Effector memory CD4-positive, alpha-beta T cell (primary cell): ENCODE measurements around the gene LYST.

Experiments used
- DNase-seq, 3 donors: peaks; one replicate each; pipeline ENCODE4 v3.0.0-alpha.2; 2020
- H3K27ac ChIP-seq: 2 replicates; pipeline ENCODE4 v1.7.0; 2013; ENCODE audit warnings: mild to moderate bottlenecking, low read length, moderate library complexity; ENCODE audit not compliant: insufficient read depth, poor library complexity, severe bottlenecking
- H3K27me3 ChIP-seq: replicated peaks from 2 replicates; pipeline ENCODE4 v1.7.0; 2013; ENCODE audit warnings: mild to moderate bottlenecking, low read length; ENCODE audit not compliant: insufficient read depth, control insufficient read depth, poor library complexity, severe bottlenecking
- H3K36me3 ChIP-seq: 2 replicates; pipeline ENCODE4 v1.7.0; 2013; ENCODE audit warnings: mild to moderate bottlenecking, low read length, moderate library complexity; ENCODE audit not compliant: control insufficient read depth, insufficient read depth
- H3K4me1 ChIP-seq: 2 replicates; pipeline ENCODE4 v1.7.0; 2013; ENCODE audit warnings: low read length, mild to moderate bottlenecking; ENCODE audit not compliant: control insufficient read depth, insufficient read depth, poor library complexity, severe bottlenecking
- H3K4me3 ChIP-seq: 2 replicates; pipeline ENCODE4 v1.7.0; 2013; ENCODE audit warnings: low read length, low read depth, mild to moderate bottlenecking; ENCODE audit not compliant: insufficient read depth, poor library complexity, severe bottlenecking
- H3K9me3 ChIP-seq: 2 replicates; pipeline ENCODE4 v1.7.0; 2013; ENCODE audit warnings: mild to moderate bottlenecking, low read length, moderate library complexity; ENCODE audit not compliant: control insufficient read depth

Gene LYST

GRCh38 chr1:235874261-235874660, 7.6 kb upstream of the LYST start:
- Histone ChIP-seq H3K4me1 (peaks cover 6% of the 10 kb centered on the region), H3K9me3 (no peaks in the 10 kb centered on the region), H3K36me3 (no peaks in the 10 kb centered on the region), H3K4me3 (no peak overlapping the region), H3K27ac (no peak overlapping the region), H3K27me3 (no peaks in the 10 kb centered on the region)
- no peak for DNase-seq

- Histone ChIP-seq H3K4me1 (peaks cover 6% of the 10 kb centered on the region), H3K27ac (no peak overlapping the region), H3K36me3 (no peaks in the 10 kb centered on the region), H3K4me3 (no peak overlapping the region), H3K9me3 (no peaks in the 10 kb centered on the region), H3K27me3 (no peaks in the 10 kb centered on the region)
- DNase-seq = no peak
Measured at GRCh38 chr1:235873571-235873970, 6.9 kb upstream of the LYST start.

- no peak for DNase-seq
- Histone ChIP-seq H3K27me3 (no peaks in the 10 kb centered on the region), H3K9me3 (no peaks in the 10 kb centered on the region), H3K27ac (no peak overlapping the region), H3K4me3 (no peak overlapping the region), H3K4me1 (peaks cover 6% of the 10 kb centered on the region), H3K36me3 (no peaks in the 10 kb centered on the region)
Measured at GRCh38 chr1:235873045-235873444, 6.3 kb upstream of the LYST start.

DNA sequence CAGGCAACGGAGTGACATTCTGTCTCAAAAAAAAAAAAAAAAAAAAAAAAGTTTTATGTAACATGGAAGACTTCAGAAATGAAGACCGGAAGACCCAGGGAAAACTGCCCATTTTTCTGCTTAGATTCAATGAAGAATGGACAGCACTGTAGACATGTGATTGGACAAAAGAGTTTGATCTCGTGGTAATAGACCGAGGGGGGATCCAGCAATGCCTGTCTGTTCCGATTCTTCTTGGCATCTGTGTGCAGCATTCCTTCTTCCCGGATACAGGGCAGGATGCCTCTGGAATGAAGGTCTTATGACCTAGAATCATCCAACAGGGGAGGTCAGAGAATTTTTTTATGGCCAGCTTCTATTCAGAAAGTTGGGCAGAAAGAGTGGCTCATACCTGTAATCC, 5.6 kb upstream of the LYST start:
- H3K4me1 ChIP-seq = peaks cover 10% of the 10 kb centered on the region

GRCh38 chr1:235867903-235868469, 1.3 kb upstream of the LYST start:
- H3K4me1 ChIP-seq = peaks cover 15% of the 10 kb centered on the region
- H3K27ac ChIP-seq = peak overlapping the region; percentile 99
- no peaks in the 10 kb centered on the region for H3K36me3 ChIP-seq
- H3K27me3 ChIP-seq = no peaks in the 10 kb centered on the region
- no peaks in the 10 kb centered on the region for H3K9me3 ChIP-seq
- peak overlapping the region; percentile 46 for H3K4me3 ChIP-seq
- peak; percentile 37 to 55 (median 54) for DNase-seq

More for the DNA sequence above, 5.6 kb upstream of the LYST start:
- H3K27me3 ChIP-seq = no peaks in the 10 kb centered on the region
- no peak for DNase-seq
- no peak overlapping the region for H3K4me3 ChIP-seq
- no peaks in the 10 kb centered on the region for H3K9me3 ChIP-seq
- H3K27ac ChIP-seq = no peak overlapping the region
- H3K36me3 ChIP-seq = no peaks in the 10 kb centered on the region

DNA sequence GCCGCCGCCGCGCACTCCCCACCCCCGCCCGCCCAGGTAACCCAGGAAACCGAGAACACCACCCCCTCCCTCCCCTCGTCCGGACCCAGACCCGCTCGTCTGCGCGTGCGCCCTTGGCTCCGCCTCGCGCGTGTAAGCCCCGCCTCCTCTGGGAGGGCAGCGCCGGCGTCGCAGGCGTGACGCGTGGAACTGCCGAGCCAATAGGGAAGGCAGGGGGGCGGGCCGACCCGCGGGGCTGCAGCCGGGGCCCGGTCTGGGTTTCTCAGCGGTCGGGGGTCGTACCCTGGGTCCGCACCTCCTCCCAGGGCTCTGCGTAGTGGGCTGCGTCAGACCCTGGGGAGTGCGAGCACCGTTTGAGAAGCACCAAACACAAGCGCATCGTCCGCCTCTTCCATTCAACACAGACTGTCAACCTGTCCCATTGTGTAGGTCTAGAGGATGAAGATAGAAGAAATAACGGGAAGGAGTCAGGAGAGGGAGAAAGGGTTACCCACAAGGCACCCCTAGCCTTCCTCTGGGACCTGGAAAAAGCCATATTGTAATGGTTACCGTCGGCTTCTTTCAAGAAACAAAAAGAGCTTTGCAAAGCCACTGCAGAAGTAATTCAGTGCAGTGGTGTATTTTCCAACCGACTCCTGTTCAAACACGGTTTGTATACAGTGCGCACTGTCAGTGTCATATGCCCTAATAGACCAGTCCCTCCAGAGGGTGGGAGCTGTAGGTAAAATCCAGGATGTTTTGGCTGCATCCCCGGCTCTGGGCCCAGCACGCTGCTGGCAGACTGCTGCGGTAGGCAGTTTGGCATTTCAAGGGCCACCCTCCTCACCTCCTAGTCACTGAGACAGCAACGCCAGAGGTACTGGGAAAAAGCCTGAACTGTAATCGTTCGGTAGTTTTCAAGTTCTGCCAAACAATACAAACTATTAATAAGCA, 473 bp upstream of the LYST start:
- no peaks in the 10 kb centered on the region for H3K9me3 ChIP-seq
- peaks cover 15% of the 10 kb centered on the region for H3K4me1 ChIP-seq
- H3K27ac ChIP-seq = peak overlapping the region; percentile 99
- peak overlapping the region; percentile 83 for H3K4me3 ChIP-seq
- H3K36me3 ChIP-seq = no peaks in the 10 kb centered on the region
- peak; percentile 96 to 97 (median 97) for DNase-seq
- H3K27me3 ChIP-seq = no peaks in the 10 kb centered on the region

DNA sequence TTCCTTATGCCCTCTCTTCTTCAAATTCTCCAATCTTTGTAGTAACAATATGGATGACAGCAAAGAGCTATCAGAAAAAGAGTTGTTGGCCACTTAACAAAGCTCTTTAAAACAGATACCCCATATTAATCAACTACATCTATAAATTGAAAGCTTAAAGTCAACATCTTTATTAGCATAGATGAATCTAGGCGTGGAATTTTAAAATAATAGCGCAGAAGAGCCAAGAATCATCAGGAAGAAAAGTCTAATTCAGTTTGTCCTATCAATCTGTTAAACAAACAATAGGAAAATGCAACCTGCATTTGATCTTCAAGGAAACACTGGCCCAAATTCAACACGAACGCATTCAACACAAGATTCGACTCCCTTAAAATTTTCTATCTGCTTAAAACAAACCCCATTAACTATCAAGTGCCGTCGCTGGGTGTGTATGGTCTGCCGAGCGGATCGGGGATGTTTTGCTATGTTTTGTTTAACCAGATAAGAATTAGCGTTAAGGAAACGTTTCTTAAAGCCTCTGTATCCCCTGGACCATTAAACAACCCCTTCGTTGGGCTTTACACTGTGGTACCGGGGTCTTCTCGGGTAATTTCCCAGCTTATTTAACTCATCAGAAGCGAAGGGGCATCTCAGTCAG, 1.0 kb downstream of the LYST start:
- no peaks in the 10 kb centered on the region for H3K36me3 ChIP-seq
- H3K27me3 ChIP-seq = no peaks in the 10 kb centered on the region
- peaks cover 15% of the 10 kb centered on the region for H3K4me1 ChIP-seq
- no peaks in the 10 kb centered on the region for H3K9me3 ChIP-seq
- peak in 2 of 3 donors; percentile 3 to 7 for DNase-seq
- H3K4me3 ChIP-seq = peak overlapping the region; percentile 83
- H3K27ac ChIP-seq = peak overlapping the region; percentile 99

DNA sequence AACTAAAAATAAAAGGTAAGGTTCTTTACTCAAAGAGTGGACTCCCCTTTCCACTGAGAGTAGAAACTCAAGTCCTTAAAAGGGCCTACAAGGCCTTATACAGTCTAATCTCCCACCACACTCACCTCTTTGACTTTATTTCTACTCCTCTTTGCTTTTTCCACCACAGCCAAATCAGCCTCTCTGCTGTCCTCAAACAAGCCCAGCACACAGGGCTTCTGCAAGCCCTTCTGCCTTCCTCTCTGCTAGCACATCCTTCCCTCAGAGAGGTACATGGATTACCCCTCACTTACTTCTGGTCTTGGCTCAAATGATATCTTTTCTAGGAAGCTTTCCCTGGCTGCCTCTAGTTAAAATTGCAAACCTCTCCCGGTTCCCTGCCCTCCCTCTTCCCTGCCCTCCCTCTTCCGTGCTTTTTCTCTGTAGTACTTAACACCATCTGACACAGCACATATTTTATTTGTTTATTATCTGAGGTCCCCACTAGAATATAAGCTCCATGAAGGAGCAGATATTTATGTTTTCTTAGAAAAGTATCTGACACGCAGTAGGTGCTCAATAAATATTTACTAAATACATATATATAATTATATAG, 1.7 kb downstream of the LYST start:
- no peaks in the 10 kb centered on the region for H3K36me3 ChIP-seq
- no peak overlapping the region for H3K4me3 ChIP-seq
- H3K27me3 ChIP-seq = no peaks in the 10 kb centered on the region
- H3K4me1 ChIP-seq = peaks cover 15% of the 10 kb centered on the region
- H3K27ac ChIP-seq = no peak overlapping the region
- no peak for DNase-seq
- H3K9me3 ChIP-seq = no peaks in the 10 kb centered on the region

- Histone ChIP-seq H3K27me3 (no peaks in the 10 kb centered on the region), H3K4me3 (no peak overlapping the region), H3K4me1 (peaks cover 15% of the 10 kb centered on the region), H3K36me3 (no peaks in the 10 kb centered on the region), H3K9me3 (no peaks in the 10 kb centered on the region), H3K27ac (no peak overlapping the region)
- no peak for DNase-seq
Measured at GRCh38 chr1:235864469-235864868, 2.2 kb downstream of the LYST start.
